Right ventricle myocardium superior (tissue), 1 donor: ENCODE data around the gene DCDC2C. TPM values are rescaled to one million over a fixed set of nuclear protein-coding genes. Genes with fewer than 3 reads are reported as not detected.

Source experiments
- total RNA-seq: library from RNA; stranded (reverse); fragmentation: NEBNext Ultra II Directional; extraction: Animal tissue kit (Norgen Biotek cat#: 25700); gene quantifications from one replicate; pipeline ENCODE4 v1.2.1, GENCODE V29; 2021
- donor health status: DM: no; HTN: yes; CAD: no; lungs with severe emphysema.

Gene DCDC2C
- total RNA-seq, 1 donor from 2014 or later, result not detected

Other genes starting within 250 kb of the DCDC2C start
- 141 TPM for gene ADI1, start 184.0 kb upstream of the DCDC2C start, total RNA-seq
- gene RNASEH1, start 145.2 kb upstream of the DCDC2C start, total RNA-seq, result 20.8 TPM
- 570 TPM for gene RPS7, start 128.3 kb upstream of the DCDC2C start, total RNA-seq
- 2.9 TPM for gene COLEC11, start 108.5 kb upstream of the DCDC2C start, total RNA-seq
- gene ALLC, start 45.4 kb upstream of the DCDC2C start, total RNA-seq, result not detected